ENCODE data around the gene RASAL3. TPM values are rescaled to one million over a fixed set of nuclear protein-coding genes. Genes with fewer than 3 reads are reported as not detected.

The RASAL3 gene
- total and polyA plus RNA-seq, 2 of the 8 experiments (the other 6 are each of a cell fraction or from before 2014, with no cell fraction given) = 0.19 to 0.63 TPM

DNA sequence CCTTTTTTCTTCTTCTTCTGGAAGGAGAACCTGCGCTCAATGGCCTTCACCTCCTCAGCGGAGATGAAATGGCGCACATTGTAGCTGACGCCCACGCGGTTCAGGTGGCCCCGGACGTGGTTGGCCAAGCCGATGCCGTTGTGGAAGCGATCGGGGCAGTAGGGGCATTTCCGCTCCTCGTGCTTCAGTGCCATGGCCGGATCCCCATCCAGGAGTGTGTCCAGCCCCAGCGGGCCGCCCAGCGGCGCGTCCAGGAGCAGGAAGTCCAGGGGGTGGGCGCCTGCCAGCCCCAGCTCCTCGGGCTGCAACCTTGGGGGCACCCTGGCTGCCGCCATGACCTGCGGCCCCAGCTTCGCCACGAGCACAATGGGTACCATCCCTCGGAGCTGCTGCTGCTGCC is 25.8 kb downstream of the RASAL3 start:
- Histone ChIP-seq H2BK12ac (ENCODE audit: low read depth, low read length) (no peak overlapping the region), H3K23ac (ENCODE audit: insufficient read length) (no peak overlapping the region), H3K18ac (ENCODE audit: extremely low read depth, low read length) (no peak overlapping the region), H3K4ac (replicated peaks; ENCODE audit: insufficient read length, low read depth, low read length) (no peak overlapping the region), H4K8ac (ENCODE audit: extremely low read depth, insufficient read depth, low read length) (no peak overlapping the region), H3K27ac (ENCODE audit: low read depth, low read length) (no peak overlapping the region), H4K20me1 (replicated peaks in 1 of 2; ENCODE audit: control insufficient read depth in 1 of 2, insufficient read depth in 2 of 2, low read length in 2 of 2) (no peaks in the 10 kb centered on the region), H3K23me2 (ENCODE audit: low read depth, low read length) (0 out of 2 replicates have a peak, but pooled peaks cover under 1% of the 10 kb centered on the region), H3K14ac (ENCODE audit: insufficient read length) (no peak overlapping the region), H4K91ac (replicated peaks; ENCODE audit: insufficient read length, low read length) (no peak overlapping the region), H2AK5ac (ENCODE audit: low read depth, low read length) (no peak overlapping the region), H4K5ac (ENCODE audit: insufficient read length, low read depth, low read length) (no peak overlapping the region), H3K36me3 (ENCODE audit: control insufficient read depth in 2 of 4, insufficient read depth in 4 of 4, low read length in 3 of 4) (no peaks in the 10 kb centered on the region), H2AFZ (ENCODE audit: low read length) (no peak overlapping the region), H3K4me1 (replicated peaks in 1 of 4; ENCODE audit: control insufficient read depth in 3 of 4, insufficient read depth in 4 of 4, low read length in 3 of 4) (peaks cover 0 to 1% (median under 1%) of the 10 kb centered on the region in 4 experiments; a peak in 6 of 7 replicates), H3K27me3 (replicated peaks in 1 of 4; ENCODE audit: control insufficient read depth in 3 of 4, extremely low read depth in 1 of 4, insufficient read depth in 3 of 4, low read length in 3 of 4) (no peaks in the 10 kb centered on the region), H3K9ac (replicated peaks in 1 of 4; ENCODE audit: extremely low read depth in 1 of 4, low read depth in 3 of 4, low read length in 3 of 4) (no peak overlapping the region), H3K79me2 (ENCODE audit: control insufficient read depth in 1 of 2, insufficient read depth in 2 of 2, low read length in 2 of 2) (no peaks in the 10 kb centered on the region), H3K56ac (replicated peaks; ENCODE audit: insufficient read length, low read depth, low read length) (no peak overlapping the region), H2BK15ac (ENCODE audit: low read length) (no peak overlapping the region), H2BK5ac (ENCODE audit: low read depth, low read length) (no peak overlapping the region), H3K79me1 (ENCODE audit: low read depth, low read length) (no peaks in the 10 kb centered on the region), H3K4me3 (ENCODE audit: extremely low read depth in 1 of 4, insufficient read depth in 2 of 4, low read depth in 3 of 4, low read length in 4 of 4) (no peak overlapping the region), H3K9me3 (ENCODE audit: insufficient read depth in 2 of 2, low read depth in 1 of 2, low read length in 1 of 2) (no peaks in the 10 kb centered on the region), H2BK120ac (replicated peaks; ENCODE audit: low read depth, low read length) (no peak overlapping the region), H3K4me2 (ENCODE audit: insufficient read depth in 1 of 2, low read depth in 2 of 2, low read length in 2 of 2) (no peak overlapping the region), H2BK20ac (ENCODE audit: low read length) (no peak overlapping the region)
- POLR2A ChIA-PET (ENCODE audit: partially characterized antibody) = interaction anchor here (2.6 to 3.1 kb wide), 2 partner anchors 9 to 19 kb away, joined by 8 to 15 read pairs; partner anchors contain the start of gene AKAP8L
- CTCF ChIA-PET (ENCODE audit: partially characterized antibody) = interaction anchor here (2.7 to 7.5 kb wide), 2 partner anchors 9 to 19 kb away, joined by 8 to 48 read pairs; partner anchors contain the start of gene AKAP8L
- FAIRE-seq (no peak), DNase-seq (ENCODE audit: low read depth in 1 of 2, low spot score in 2 of 2) (no peak)
- 93% methylated on average over 22 of the region's 27 CpGs; no CpG with 5 or more reads in 1 of the 2 experiments for WGBS, 2 experiments (ENCODE audit: extremely low coverage in 1 of 2, insufficient coverage in 1 of 2, insufficient read length in 1 of 2, insufficient replicate concordance in 2 of 2, low coverage in 1 of 2, low lambda C conversion rate in 2 of 2, missing lambda C conversion rate in 1 of 2)
- TF ChIP-seq TCF12 (IDR thresholded peaks at IDR 0.05; ENCODE audit: low read depth, low read length) = no peak
- TF ChIP-seq MAFK (IDR thresholded peaks at IDR 0.05; ENCODE audit: low read depth, low read length) = no peak
- TF ChIP-seq BACH1 (IDR thresholded peaks at IDR 0.05; ENCODE audit: low read length) = no peak
- TF ChIP-seq SAP30 (IDR thresholded peaks at IDR 0.05; ENCODE audit: insufficient read depth, insufficient replicate concordance, low read length) = no peak
- TF ChIP-seq JUN (IDR thresholded peaks at IDR 0.05; ENCODE audit: low read depth, low read length) = no peak
- TF ChIP-seq TBP (IDR thresholded peaks at IDR 0.05; ENCODE audit: low read depth, low read length) = no peak
- no peak for TF ChIP-seq CHD2 (IDR thresholded peaks at IDR 0.05; ENCODE audit: low read length)
- TF ChIP-seq TAF7 (optimal IDR thresholded peaks at IDR 0.05; ENCODE audit: borderline replicate concordance, low read depth, low read length) = no peak
- no peak for TF ChIP-seq CTBP2 (IDR thresholded peaks at IDR 0.05; ENCODE audit: borderline replicate concordance, insufficient read depth, insufficient read length, low read length)
- no peak for TF ChIP-seq SUZ12 (IDR thresholded peaks at IDR 0.05; ENCODE audit: low read length)
- TF ChIP-seq, protein P1, sequence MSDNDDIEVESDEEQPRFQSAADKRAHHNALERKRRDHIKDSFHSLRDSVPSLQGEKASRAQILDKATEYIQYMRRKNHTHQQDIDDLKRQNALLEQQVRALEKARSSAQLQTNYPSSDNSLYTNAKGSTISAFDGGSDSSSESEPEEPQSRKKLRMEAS (IDR thresholded peaks at IDR 0.05) = no peak
- TF ChIP-seq CHD1 (IDR thresholded peaks at IDR 0.05; ENCODE audit: low read depth, low read length) = no peak
- TF ChIP-seq BCL11A (IDR thresholded peaks at IDR 0.05; ENCODE audit: low read depth in 2 of 2, low read length in 2 of 2) = no peak
- TF ChIP-seq POU5F1 (IDR thresholded peaks at IDR 0.05; ENCODE audit: low read depth, low read length) = no peak
- no peak for TF ChIP-seq JUND (IDR thresholded peaks at IDR 0.05; ENCODE audit: low read length)

Measured in H1 (cell line).